Activated naive CD8-positive, alpha-beta T cell treated with anti-CD3 and anti-CD28 coated beads, Interleukin-2, amount 10 ng/mL, durations not matched to agents 7 days and 5 days (primary cell): ENCODE data around the gene NKAIN2. TPM values are rescaled to one million over a fixed set of nuclear protein-coding genes. Genes with fewer than 3 reads are reported as not detected.

ENCODE experiments used
- ATAC-seq: fragments of 150-1000 bp; cut with Tn5 transposase; one replicate; pipeline ENCODE4 v1.10.0; 2021; ENCODE audit warnings: low read depth, moderate library complexity
- POLR2A ChIA-PET: fragments of 350-600 bp; sonication (Branson Sonifier 250); formaldehyde crosslinking; loops from one replicate; lab custom pipeline; 2021; ENCODE audit warnings: antibody characterized with exemption; lab: Charles Lee
- DNase-seq: peaks from one replicate; pipeline ENCODE4 v3.0.0; 2021
- H3K27ac Mint-ChIP-seq: one replicate; pipeline ENCODE4 v1.8.0; 2022; ENCODE audit warnings: mild to moderate bottlenecking, mixed read lengths
- H3K27me3 Mint-ChIP-seq: one replicate; pipeline ENCODE4 v1.8.0; 2022; ENCODE audit warnings: mild to moderate bottlenecking, moderate library complexity, mixed read lengths
- H3K36me3 Mint-ChIP-seq: one replicate; pipeline ENCODE4 v1.8.0; 2021; ENCODE audit warnings: mild to moderate bottlenecking, mixed read lengths
- H3K4me1 Mint-ChIP-seq: one replicate; pipeline ENCODE4 v1.8.0; 2021; ENCODE audit warnings: mixed read lengths
- H3K4me3 Mint-ChIP-seq: one replicate; pipeline ENCODE4 v1.8.0; 2022; ENCODE audit warnings: mild to moderate bottlenecking, moderate library complexity, mixed read lengths
- H3K9me3 Mint-ChIP-seq: one replicate; pipeline ENCODE4 v1.8.0; 2021; ENCODE audit warnings: mixed read lengths
- total RNA-seq, 2 experiments: library from RNA; stranded (reverse); gene quantifications; one replicate each; pipeline ENCODE4 v1.2.3, GENCODE V29; 2021

NKAIN2 gene
- total RNA-seq, 2 experiments from 2014 or later, result not detected

DNA sequence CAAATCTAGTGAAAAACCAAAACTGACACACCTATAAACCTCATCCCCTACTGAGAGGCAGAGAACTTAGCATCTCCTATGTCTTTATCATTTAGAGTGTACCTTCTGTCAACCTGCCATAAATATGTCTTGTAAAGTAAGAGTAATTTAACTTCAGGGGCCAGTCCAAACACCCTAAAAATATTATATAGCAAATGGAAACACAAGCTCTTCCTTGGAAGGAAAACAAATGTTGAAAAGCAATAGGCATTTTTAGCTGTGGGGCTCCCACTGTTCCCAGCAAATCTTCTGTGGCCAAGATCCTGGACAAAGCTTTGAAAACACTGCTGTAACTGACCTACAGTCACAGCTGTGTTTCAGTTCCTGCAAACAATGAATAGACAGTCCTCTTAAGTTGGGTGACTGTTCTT is 1018.5 kb downstream of the NKAIN2 start:
- ATAC-seq (no peak), DNase-seq (no peak)
- H3K4me3 Mint-ChIP-seq, result no peak overlapping the region
- H3K4me1 Mint-ChIP-seq, result no peaks in the 10 kb centered on the region
- H3K27me3 Mint-ChIP-seq, result no peaks in the 10 kb centered on the region
- POLR2A ChIA-PET, result no interaction called here
- H3K9me3 Mint-ChIP-seq, result no peaks in the 10 kb centered on the region
- no peaks in the 10 kb centered on the region for H3K36me3 Mint-ChIP-seq
- no peak overlapping the region for H3K27ac Mint-ChIP-seq

- Mint-ChIP-seq H3K9me3 (no peaks in the 10 kb centered on the region), H3K27ac (no peak overlapping the region)
These were observed 1019.1 kb downstream of the NKAIN2 start for GRCh38 chr6:124822721-124823120.

DNA sequence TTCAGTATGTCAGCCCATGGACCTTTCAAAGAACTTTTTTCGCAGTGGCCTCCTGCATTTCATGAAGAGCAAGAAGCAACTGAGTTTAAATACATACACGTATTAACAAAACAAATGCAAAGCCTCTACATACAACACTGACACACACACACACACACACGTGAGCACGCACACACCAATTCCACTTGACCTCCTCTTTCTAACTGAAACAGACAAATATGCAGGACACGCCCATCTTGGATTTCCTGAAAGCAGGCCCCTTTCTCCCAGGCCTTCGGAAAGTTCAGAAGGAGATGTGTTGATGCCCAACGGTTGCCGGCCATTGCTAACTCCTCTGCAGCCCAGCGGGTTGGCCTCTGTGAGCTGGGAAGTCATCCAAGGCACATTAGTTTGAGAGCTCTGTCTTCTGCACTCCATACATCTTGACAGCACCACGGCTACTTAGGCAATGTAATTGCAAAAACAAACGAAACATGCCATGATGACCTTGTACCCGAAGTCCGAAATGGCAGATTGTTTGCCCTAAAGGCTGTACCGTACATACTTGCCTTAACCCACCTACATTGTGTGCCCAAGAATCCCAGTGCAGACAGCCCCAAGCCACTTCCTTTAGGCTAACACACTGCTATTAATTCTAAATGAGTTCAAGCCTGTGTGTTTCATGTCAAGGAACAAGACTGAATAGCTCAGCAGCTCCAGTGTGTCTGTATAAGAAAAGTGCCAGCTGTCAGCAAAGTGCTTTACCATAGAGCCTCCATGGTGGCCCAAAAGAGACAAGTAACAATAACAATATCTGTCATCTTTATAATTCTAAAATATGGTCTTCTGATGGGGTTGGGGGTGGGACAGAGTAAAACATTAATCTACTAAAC is 1019.8 kb downstream of the NKAIN2 start:
- no peak overlapping the region for H3K27ac Mint-ChIP-seq
- ATAC-seq (no peak), DNase-seq (no peak)
- no peaks in the 10 kb centered on the region for H3K36me3 Mint-ChIP-seq
- H3K9me3 Mint-ChIP-seq, result no peaks in the 10 kb centered on the region
- POLR2A ChIA-PET, result no interaction called here
- no peaks in the 10 kb centered on the region for H3K27me3 Mint-ChIP-seq
- no peak overlapping the region for H3K4me3 Mint-ChIP-seq
- no peaks in the 10 kb centered on the region for H3K4me1 Mint-ChIP-seq

More at GRCh38 chr6:124822721-124823120, 1019.1 kb downstream of the NKAIN2 start:
- no peaks in the 10 kb centered on the region for H3K4me1 Mint-ChIP-seq
- DNase-seq, result no peak
- no peak for ATAC-seq
- no peaks in the 10 kb centered on the region for H3K27me3 Mint-ChIP-seq
- H3K4me3 Mint-ChIP-seq, result no peak overlapping the region
- no peaks in the 10 kb centered on the region for H3K36me3 Mint-ChIP-seq
- POLR2A ChIA-PET, result no interaction called here

DNA sequence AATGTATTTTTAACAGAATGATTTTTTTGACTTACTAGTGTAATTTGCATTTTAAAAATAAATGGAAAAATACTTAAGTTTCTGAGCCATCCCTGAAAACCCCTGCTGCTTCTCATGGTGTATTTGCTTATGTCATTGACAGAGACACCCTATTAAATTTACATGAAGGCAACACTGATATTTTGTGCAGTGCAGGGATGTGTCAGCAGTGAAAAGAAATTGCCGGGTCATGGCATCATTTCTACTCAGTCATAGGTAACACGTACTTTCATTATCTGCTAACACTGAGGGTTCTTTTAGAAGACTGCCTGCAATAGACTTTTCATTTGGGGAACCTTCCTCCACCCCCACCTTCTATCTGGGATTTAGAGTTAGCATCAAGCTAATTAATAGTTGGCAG is 1021.9 kb downstream of the NKAIN2 start:
- no peak overlapping the region for H3K4me3 Mint-ChIP-seq
- H3K27me3 Mint-ChIP-seq, result no peaks in the 10 kb centered on the region
- H3K27ac Mint-ChIP-seq, result no peak overlapping the region
- POLR2A ChIA-PET, result no interaction called here
- DNase-seq (no peak), ATAC-seq (no peak)
- H3K36me3 Mint-ChIP-seq, result no peaks in the 10 kb centered on the region
- H3K9me3 Mint-ChIP-seq, result no peaks in the 10 kb centered on the region
- H3K4me1 Mint-ChIP-seq, result no peaks in the 10 kb centered on the region

DNA sequence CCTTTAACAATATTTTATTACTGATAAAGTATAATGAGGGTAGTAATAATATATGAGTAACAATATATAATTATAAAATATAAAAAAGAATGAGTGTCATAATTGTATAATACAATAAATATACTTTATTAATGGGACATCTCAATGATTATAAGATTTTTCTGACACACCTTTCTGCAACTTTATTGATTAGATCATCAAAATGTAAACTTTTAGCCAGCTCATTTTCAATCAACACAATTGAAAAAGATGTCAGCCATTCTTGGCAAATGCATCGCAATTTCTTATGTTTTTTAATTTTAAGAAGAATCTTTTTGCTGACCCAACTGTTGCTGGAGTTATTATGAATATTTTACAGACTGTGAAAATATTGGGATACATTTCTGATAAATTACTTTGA is 1026.2 kb downstream of the NKAIN2 start:
- Mint-ChIP-seq H3K4me3 (no peak overlapping the region), H3K4me1 (no peaks in the 10 kb centered on the region)
- DNase-seq, result no peak

GRCh38 chr6:124830506-124830905 is 1026.8 kb downstream of the NKAIN2 start:
- ATAC-seq, result no peak
- H3K4me1 Mint-ChIP-seq, result no peaks in the 10 kb centered on the region
- H3K4me3 Mint-ChIP-seq, result no peak overlapping the region
- H3K27ac Mint-ChIP-seq, result no peak overlapping the region
- H3K27me3 Mint-ChIP-seq, result no peaks in the 10 kb centered on the region
- no peak for DNase-seq
- POLR2A ChIA-PET, result no interaction called here
- H3K36me3 Mint-ChIP-seq, result no peaks in the 10 kb centered on the region
- H3K9me3 Mint-ChIP-seq, result no peaks in the 10 kb centered on the region

More for the DNA sequence above, 1026.2 kb downstream of the NKAIN2 start:
- Mint-ChIP-seq H3K27ac (no peak overlapping the region), H3K9me3 (no peaks in the 10 kb centered on the region), H3K27me3 (no peaks in the 10 kb centered on the region), H3K36me3 (no peaks in the 10 kb centered on the region)
- POLR2A ChIA-PET, result no interaction called here
- ATAC-seq, result no peak

- H3K4me3 Mint-ChIP-seq, result no peak overlapping the region
- POLR2A ChIA-PET, result no interaction called here
- ATAC-seq (no peak), DNase-seq (no peak)
- peaks cover 3% of the 10 kb centered on the region for H3K27me3 Mint-ChIP-seq
- no peaks in the 10 kb centered on the region for H3K36me3 Mint-ChIP-seq
- no peaks in the 10 kb centered on the region for H3K4me1 Mint-ChIP-seq
- H3K27ac Mint-ChIP-seq, result no peak overlapping the region
- H3K9me3 Mint-ChIP-seq, result no peaks in the 10 kb centered on the region
These were observed 1050.8 kb downstream of the NKAIN2 start for GRCh38 chr6:124854338-124854922.

DNA sequence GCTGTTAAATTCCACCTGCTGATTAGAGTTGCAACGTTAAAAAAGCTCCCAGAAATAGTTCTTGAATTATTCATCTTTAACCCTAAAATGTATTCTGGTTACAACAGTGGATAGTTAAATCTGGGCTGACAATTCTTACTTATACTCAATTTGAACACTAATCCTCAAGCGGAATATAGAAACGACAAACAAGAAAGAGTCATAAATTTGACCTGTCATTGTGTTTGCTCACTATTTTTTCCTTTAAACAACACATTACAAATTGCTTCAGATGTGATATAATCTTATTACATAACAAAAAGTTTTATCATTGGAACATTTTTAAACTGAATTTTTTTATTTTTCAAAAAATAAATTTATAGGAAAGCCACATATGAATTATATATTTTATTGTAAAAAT is 1054.1 kb downstream of the NKAIN2 start:
- POLR2A ChIA-PET, result no interaction called here
- H3K27me3 Mint-ChIP-seq, result peaks cover 3% of the 10 kb centered on the region
- H3K4me1 Mint-ChIP-seq, result no peaks in the 10 kb centered on the region
- H3K27ac Mint-ChIP-seq, result no peak overlapping the region
- no peaks in the 10 kb centered on the region for H3K36me3 Mint-ChIP-seq
- no peaks in the 10 kb centered on the region for H3K9me3 Mint-ChIP-seq
- ATAC-seq (no peak), DNase-seq (no peak)
- H3K4me3 Mint-ChIP-seq, result no peak overlapping the region

DNA sequence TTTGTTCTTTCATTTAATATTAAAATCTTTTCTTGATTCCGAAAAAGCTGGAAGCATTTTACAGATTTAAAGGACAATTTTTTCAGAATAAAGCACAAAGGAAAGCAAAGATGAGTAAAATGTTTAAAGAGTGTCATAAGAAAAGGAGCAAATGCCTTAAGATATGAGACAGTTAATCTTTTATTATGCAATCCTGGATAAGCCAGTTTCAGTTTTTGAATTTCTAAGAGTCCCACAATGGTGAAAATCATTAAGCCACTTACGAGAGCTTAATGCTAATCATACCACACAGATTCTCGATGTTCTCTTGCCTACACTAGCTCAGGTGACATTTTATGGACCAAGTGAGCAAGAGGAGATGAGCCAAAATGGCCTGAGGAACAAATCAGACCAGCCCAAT is 1054.9 kb downstream of the NKAIN2 start:
- Mint-ChIP-seq H3K36me3 (no peaks in the 10 kb centered on the region), H3K27ac (no peak overlapping the region), H3K4me1 (no peaks in the 10 kb centered on the region), H3K27me3 (peaks cover 3% of the 10 kb centered on the region), H3K9me3 (peaks cover 2% of the 10 kb centered on the region), H3K4me3 (no peak overlapping the region)
- POLR2A ChIA-PET, result no interaction called here
- no peak for ATAC-seq
- DNase-seq, result no peak

- DNase-seq (no peak), ATAC-seq (no peak)
- Mint-ChIP-seq H3K4me1 (no peaks in the 10 kb centered on the region), H3K36me3 (no peaks in the 10 kb centered on the region), H3K4me3 (no peak overlapping the region), H3K9me3 (peaks cover 2% of the 10 kb centered on the region), H3K27me3 (peaks cover 3% of the 10 kb centered on the region), H3K27ac (no peak overlapping the region)
- POLR2A ChIA-PET, result no interaction called here
These were observed 1055.7 kb downstream of the NKAIN2 start for GRCh38 chr6:124859366-124859765.

- Mint-ChIP-seq H3K27ac (no peak overlapping the region), H3K4me3 (no peak overlapping the region), H3K4me1 (no peaks in the 10 kb centered on the region), H3K27me3 (no peaks in the 10 kb centered on the region), H3K9me3 (peaks cover 2% of the 10 kb centered on the region), H3K36me3 (no peaks in the 10 kb centered on the region)
- POLR2A ChIA-PET, result no interaction called here
- DNase-seq, result no peak
- ATAC-seq, result no peak
These were observed 1062.4 kb downstream of the NKAIN2 start for GRCh38 chr6:124866040-124866439.

GRCh38 chr6:124867121-124867520 is 1063.5 kb downstream of the NKAIN2 start:
- no peak for ATAC-seq
- no peak overlapping the region for H3K27ac Mint-ChIP-seq
- POLR2A ChIA-PET, result no interaction called here
- H3K27me3 Mint-ChIP-seq, result no peaks in the 10 kb centered on the region
- peaks cover 2% of the 10 kb centered on the region for H3K9me3 Mint-ChIP-seq
- no peak for DNase-seq
- no peaks in the 10 kb centered on the region for H3K36me3 Mint-ChIP-seq
- no peaks in the 10 kb centered on the region for H3K4me1 Mint-ChIP-seq
- no peak overlapping the region for H3K4me3 Mint-ChIP-seq

GRCh38 chr6:124868481-124868880 is 1064.8 kb downstream of the NKAIN2 start:
- H3K27me3 Mint-ChIP-seq, result peaks cover 5% of the 10 kb centered on the region
- ATAC-seq (no peak), DNase-seq (no peak)
- H3K4me3 Mint-ChIP-seq, result no peak overlapping the region
- POLR2A ChIA-PET, result no interaction called here
- no peaks in the 10 kb centered on the region for H3K9me3 Mint-ChIP-seq
- no peaks in the 10 kb centered on the region for H3K4me1 Mint-ChIP-seq
- H3K36me3 Mint-ChIP-seq, result no peaks in the 10 kb centered on the region
- H3K27ac Mint-ChIP-seq, result no peak overlapping the region

GRCh38 chr6:124869416-124869815 is 1065.8 kb downstream of the NKAIN2 start:
- DNase-seq, result no peak
- H3K4me3 Mint-ChIP-seq, result no peak overlapping the region
- no peak overlapping the region for H3K27ac Mint-ChIP-seq

More at GRCh38 chr6:124869416-124869815, 1065.8 kb downstream of the NKAIN2 start:
- POLR2A ChIA-PET, result no interaction called here
- no peak for ATAC-seq
- no peaks in the 10 kb centered on the region for H3K4me1 Mint-ChIP-seq
- H3K36me3 Mint-ChIP-seq, result no peaks in the 10 kb centered on the region
- no peaks in the 10 kb centered on the region for H3K9me3 Mint-ChIP-seq
- peaks cover 8% of the 10 kb centered on the region for H3K27me3 Mint-ChIP-seq
